ENCODE results near the gene TMEM63A.
"Not testable (repeated sequence)": the region's sequence is repeated elsewhere in the genome, so short reads cannot be mapped to it uniquely, and the experiment has no call there.

Gene TMEM63A

DNA sequence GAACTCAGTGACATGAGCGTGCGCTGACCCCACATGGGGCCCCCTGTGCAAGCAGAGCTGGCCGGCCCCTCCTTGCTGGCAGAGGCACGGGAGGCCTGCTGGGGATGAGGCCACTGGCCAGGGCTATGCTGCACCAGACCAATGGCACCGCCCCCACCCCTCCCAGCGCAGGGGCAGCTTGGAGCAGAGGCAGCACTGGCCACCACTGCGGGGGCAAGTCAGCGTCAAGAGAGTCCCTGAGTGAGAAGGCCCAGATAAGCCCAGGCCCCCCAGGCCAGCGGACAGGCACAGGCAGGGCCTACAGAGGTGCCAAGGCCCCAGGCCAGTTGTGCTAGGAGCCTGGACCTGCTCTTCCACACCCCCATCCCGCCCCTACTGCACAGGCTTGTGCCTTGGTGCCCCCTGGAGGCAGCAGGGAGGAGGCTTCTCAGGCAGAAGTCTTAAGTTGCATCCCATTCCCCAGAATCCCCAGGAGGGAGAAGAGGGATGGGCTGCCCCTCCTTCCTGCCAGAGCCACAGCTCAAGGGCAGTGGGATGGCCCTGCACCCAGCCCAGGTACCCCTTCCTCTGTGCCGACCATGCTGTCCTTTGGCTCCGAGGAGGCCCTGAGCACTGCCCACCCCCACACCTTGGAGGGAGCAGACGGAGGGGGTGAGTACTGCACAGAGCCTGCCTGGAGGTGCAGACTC lies 36.5 kb downstream of the TMEM63A start:
- DNase-seq (ENCODE audit: low read depth in 3 of 3): peak in 1 of 3 donors; percentile 9

DNA sequence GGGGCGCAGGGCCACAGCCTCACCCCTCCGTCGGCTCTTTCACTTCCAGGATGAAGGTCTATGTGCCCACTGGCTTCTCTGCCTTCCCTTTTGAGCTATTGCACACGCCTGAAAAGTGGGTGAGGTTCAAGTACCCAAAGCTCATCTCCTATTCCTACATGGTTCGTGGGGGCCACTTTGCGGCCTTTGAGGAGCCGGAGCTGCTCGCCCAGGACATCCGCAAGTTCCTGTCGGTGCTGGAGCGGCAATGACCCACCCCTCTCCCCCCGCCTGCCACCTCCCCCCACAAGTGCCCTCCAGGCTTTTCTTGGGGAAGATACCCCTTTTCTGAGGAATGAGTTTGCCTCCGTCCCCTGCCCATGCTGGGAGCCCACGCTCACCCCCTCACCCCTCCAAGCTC lies 37.1 kb downstream of the TMEM63A start:
- DNase-seq (ENCODE audit: low read depth in 3 of 3): no peak

DNA sequence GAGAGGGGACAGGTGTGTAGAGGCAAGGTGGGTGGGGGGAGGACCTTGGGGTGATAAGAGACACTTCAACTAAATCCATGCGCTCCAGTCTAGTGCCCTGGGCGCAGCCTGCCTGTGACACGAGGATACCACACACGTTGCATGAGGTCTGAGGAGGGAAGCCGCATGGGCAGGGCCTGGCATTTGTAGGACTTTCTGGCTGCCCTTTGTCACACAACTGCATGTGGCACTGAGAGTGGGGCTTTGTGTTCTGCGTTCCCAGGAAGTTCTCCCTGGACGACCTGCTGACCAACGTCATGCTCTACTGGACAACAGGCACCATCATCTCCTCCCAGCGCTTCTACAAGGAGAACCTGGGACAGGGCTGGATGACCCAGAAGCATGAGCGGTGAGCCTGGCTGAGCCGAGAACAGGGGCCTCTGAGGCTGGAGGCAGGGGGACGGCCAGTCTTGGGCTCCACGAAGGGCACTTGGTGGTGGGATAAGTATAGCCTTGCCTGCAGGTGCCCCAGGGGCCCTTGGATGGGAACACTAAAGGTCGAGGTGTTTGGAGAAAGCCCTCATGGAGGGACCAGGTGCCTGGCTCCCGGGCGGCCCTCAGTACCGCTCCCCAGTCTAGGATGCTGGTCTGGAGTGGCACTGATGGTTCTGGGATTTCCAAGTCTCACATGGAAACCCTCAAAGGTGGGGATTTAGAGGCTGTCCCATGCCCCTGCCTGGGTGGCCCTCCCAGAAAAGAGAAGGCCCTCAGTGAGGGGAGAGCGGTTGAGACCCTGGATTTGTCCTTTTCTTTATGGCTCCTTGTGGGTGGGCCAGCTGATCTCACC lies 37.7 kb downstream of the TMEM63A start:
- no peak for DNase-seq (ENCODE audit: low read depth in 3 of 3)

DNA sequence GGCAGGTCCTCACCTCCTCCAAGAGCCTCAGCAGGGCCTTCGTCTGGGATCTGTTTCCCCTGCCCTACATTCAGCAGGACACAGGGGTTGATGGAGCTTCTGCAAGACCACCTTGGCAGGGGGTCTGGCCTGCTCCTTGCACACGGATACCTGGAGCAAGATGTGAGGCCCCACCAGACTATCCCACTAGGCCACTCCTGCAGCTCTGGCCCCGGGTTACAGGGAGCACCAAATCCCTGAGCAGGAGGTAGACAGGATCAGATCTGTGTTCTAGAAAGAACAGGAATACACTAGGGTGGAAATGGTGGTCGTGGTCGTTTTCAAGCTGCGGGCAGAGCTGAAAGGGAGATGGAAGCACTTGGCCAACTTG lies 38.8 kb downstream of the TMEM63A start:
- no peak for DNase-seq (ENCODE audit: low read depth in 3 of 3)

DNA sequence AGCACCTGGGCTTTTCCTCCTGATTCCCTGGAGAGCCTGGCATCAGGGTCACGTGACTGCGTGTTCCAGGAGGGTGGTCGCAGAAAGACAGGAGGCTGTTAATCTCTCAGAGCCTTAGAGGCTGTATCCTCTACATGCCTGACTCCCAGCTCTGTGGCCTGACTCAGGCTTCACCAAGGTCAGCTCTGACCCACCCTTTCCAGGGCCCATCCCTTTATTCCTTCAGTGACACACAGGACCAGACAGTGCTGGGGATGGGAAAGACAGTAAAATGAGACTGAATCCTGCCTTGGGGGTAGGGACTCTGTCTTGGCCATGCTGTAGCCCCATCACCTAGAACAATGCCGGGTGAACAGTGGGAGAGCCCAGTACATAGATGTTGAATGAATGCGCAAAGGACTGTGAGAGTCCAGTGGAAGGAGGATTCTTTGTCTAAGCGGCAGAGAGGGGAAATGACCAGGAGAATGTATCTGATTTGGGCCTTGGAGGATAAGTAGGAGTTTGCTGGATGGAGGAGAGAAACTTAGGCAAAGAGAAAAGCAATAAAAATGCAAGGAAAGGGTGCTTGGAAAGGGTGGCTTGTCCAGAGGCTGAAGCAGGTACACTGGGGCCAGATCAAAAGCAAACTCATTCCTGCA lies 39.3 kb downstream of the TMEM63A start:
- no peak for DNase-seq (ENCODE audit: low read depth in 3 of 3)

DNA sequence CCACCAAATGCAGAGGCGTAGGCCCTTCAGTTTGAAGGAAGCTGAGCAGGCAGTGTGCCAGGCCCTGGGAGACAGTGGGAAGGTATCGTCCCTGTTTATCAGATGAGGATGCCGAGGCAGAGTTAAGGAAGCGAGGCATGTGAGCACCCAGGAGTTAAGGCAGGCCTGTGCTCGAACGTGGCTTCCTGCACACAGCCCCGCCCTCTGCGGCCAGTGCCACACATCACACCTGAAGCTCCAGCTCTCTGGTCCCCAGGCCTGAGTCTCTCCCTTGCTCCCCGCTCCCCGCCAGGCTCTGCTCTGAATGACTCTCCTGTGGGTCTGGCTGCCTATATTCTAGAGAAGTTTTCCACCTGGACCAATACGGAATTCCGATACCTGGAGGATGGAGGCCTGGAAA lies 40.1 kb downstream of the TMEM63A start:
- no peak for DNase-seq (ENCODE audit: low read depth in 3 of 3)

DNA sequence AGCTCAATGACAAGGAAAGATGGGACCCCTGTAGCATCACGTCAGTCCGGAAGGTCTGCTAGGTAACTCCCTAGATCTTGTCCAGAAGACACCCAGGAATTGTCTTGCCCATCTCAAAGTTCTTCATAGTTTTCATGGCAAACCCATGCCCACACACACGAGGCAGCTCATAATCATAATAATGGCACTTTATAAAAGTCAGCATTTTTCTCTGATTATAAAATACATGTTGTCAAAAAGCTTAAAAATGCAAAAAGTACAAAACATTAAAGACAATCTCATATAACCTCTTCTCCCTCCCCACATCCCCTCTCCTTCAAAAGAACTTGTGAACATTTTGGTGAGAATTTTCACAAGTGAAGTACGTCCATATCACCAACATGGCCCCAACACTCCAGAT lies 41.5 kb downstream of the TMEM63A start:
- no peak for DNase-seq (ENCODE audit: low read depth in 3 of 3)

DNA sequence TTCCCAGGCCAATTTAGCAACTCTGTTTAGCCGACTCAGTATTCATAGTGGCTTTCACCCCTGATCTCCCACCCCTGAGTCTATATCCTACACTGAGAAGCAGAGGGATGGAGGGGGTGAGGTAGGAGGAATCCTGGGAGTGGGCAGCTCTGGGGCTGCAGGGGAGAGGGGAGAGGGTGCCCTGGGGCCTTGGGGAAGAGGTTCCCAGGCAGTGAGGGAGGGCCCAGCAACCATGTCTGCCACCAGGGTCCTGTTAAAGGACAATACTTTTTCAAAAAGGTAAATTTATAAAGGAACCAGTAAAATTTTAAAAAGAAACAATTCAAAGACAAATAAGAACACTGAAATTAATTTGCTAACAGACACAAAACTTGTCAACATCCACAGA lies 42.0 kb downstream of the TMEM63A start:
- DNase-seq (ENCODE audit: low read depth in 3 of 3): no peak

DNA sequence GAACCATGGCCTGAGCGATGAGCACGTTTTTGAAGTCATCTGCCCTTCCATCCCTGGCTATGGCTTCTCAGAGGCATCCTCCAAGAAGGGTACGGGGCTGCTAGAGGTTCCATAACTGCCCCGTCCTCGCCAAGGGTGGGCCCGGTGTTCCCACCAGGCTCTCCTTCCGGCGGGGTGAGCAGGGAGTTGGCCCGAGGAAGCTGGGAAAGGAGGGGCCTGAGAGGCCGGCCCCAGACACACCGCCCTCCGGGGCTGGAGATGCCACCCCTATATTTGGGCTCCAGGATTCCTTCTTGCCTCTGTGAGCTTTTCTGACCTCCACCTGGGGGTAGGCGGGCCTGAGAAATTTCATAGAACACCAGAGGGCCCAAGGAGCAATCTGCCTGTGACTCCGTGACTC lies 43.4 kb downstream of the TMEM63A start:
- no peak for DNase-seq (ENCODE audit: low read depth in 3 of 3)

DNA sequence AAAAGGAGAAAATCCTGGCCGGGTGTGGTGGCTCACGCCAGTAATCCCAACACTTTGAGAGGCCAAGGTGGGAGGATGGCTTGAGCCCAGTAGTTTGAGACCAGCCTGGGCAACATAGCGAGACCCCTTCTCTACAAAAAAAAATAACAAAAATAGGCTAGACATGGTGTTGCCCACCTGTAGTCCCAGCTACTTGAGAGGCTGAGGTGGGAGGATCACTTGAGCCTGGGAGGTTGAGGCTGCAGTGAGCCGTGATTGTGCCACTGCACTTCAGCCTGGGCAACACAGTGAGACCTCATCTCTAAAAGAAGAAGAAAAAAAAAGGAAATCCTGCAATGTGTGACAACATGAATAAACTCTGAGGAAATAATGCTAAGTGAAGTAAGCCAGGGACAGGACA lies 45.9 kb downstream of the TMEM63A start:
- DNase-seq (ENCODE audit: low read depth in 3 of 3): not testable (repeated sequence)

DNA sequence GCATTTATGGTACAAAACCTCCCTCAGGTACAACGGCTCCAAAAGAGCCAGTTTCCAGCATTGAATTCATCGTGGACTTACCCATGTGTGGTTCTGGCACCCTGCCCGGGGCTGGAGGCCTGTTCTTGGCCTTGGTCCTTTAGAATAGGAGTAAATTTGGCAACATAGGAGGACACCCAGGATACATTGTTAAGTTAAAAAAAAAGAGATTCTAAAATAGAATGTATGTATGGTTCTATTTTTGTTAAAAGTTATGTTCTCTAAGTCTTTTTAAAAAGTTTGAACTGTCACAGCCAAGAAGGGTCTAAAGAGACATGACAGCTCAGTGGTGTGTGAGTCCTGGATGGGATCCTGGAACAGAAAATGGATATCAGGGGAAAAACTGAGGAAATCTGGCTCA lies 46.3 kb downstream of the TMEM63A start:
- DNase-seq (ENCODE audit: low read depth in 3 of 3): no peak

DNA sequence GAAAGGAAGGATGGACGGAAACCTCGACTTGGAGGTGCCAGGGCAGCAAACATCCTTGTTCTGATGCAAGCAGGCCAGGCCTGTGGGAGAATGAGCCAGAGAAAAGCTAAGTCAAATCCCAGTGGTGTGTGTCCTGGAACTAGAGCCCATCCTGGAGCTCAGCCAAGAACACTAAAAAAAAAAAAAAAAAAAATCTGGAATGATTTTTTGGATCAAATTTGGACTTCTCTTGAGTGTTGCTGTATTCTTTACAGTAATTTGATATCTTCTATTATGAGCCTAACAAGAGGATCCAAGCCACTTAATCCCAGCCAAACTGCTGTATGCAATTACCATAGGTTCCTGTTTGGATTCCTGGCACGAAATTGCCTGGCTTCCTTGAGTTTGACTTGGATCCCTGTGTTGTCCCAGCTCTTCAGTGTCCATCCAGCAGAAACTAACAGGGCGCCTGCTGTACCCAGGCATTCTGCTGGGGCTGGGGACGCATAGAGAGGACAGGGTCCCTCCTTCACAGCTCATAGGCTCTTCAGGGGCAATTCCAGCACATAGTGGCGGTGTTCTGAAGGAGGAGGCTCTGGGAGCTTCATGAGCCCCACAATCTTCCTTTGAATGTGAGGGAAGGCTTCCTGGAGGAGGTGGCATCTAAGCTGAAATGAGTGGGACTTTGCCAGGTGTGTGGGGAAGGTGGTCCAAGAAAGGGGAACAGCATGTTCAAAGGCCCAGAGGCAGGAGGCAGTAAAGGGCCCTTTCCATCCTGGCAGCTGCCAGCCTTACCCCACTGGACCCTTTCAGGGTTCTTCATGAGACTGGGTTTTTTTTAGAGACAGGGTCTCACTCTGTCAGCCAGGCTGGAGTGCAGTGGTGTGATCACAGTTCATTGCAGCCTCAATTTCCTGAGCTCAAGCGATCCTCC lies 47.5 kb downstream of the TMEM63A start:
- no peak for DNase-seq (ENCODE audit: low read depth in 3 of 3)

DNA sequence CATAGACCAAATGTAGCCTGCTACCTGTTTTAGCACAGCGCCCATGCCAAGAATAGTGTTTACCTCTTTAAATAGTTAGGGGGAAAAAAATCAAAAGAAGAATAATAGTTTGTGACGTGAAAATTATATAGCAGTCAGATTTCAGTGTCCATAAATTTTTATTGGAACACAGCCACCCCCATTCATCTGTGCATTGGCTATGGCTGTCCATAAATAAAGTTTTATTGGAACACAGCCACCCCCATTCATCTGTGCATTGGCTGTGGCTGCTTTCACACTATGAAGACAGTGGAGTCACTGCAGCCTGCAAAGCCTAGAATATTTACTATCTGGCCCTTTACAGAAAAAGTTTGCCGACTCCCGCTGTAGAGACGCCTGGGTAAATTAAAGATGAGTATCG lies 51.3 kb downstream of the TMEM63A start:
- no peak for DNase-seq (ENCODE audit: low read depth in 3 of 3)

DNA sequence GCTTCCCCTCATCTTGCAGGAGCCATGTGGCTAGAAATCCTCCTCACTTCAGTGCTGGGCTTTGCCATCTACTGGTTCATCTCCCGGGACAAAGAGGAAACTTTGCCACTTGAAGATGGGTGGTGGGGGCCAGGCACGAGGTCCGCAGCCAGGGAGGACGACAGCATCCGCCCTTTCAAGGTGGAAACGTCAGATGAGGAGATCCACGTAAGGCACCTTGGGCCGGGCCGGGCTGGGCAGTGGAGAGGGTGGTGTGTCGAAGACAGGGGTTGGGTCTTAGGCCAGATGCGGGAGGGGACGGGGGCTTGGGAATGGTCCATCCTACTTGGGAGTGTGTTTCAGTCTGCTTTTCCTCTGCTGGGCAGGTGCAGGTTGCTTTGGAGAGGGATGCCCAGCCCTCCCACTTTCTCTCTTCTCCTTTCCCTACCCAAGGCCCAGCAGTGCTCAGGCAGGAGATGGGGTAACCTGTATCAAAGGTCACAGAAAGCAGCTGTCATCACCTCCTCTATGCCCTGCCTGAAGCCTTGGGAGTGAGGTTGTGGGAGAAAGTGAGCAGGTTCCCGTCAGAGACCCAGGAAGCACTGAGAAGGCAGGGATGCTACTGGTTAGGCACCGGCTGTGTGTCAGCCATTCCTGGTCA lies 53.4 kb downstream of the TMEM63A start:
- DNase-seq (ENCODE audit: low read depth in 3 of 3): no peak

DNA sequence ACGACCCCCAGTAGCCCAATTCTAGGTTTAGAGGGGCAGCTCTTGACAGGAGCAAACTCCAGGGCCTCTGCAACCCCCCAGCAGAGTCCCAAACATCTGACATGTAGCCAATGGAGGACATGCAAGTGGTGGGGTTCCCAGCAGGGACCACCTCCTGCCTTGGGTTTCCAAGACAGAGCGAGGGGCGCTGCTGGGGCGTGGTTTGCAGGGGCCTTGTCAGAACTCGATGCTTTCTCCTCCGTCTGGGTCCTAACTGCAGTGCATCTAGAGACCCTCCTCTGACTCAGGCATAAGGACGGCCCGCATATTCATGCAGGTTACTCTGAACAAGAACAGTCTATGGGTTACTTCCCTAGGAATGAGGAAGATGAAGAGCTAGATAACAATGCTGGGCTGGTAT lies 55.1 kb downstream of the TMEM63A start:
- no peak for DNase-seq (ENCODE audit: low read depth in 3 of 3)

DNA sequence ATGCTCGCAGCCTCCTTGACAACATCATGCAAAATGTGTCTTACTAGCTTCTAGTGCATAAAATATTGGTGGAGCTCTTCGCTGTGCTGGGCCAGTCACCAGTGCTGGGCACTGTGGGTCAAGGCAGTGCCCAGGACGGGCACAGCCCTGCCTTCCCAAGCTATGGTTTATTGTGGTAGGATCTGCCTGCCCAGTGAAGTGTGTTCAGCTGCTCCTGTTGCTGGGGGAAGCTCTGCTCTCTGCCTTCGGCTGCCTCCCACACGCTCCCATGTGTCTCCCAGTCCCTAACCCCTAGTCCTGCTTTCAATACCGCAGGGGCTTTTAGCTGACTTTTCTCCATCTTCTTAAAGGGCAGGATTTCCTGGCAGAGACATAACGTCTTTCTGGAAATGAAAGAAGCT lies 56.6 kb downstream of the TMEM63A start:
- DNase-seq (ENCODE audit: low read depth in 3 of 3): no peak

DNA sequence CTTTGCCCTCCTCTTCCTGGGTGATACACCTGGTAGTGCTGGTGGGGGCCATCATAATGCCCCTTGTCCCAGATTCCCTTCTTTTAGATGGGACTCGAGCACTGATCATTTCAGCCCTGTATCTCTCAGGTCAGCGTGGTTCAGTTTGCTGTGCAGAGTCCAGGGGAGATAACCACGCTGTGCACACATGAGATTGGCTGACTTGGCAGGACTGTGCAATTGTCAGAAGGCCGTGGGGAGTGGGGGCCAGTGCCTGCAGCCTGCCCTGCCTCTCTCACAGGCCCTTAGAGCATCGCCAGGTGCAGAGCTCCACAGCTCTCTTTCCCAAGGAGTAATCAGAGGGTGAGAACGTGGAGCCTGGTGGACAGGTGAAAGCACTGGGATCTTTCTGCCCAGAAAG lies 57.1 kb downstream of the TMEM63A start:
- DNase-seq (ENCODE audit: low read depth in 3 of 3): no peak

DNA sequence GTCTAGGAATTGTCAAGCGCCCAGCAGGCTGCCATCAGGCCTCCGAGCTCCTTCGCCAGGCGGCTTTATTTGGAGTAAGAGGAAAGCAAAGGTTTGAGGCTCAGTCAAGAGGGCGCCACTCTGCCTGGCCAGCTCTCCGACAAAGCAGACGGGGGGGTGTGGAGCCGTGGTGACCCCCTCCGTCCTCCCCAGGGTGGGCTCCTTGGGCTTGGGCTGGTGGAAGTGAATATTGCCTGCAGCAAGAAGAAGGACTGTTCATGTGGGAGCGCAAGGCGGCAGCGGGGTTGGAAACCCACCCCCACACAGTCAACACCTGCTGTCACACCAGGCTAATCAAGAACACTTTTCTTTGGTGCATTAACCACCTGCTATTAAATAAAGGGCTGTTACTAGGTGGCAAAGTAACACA lies 57.6 kb downstream of the TMEM63A start:
- DNase-seq (ENCODE audit: low read depth in 3 of 3): no peak

DNA sequence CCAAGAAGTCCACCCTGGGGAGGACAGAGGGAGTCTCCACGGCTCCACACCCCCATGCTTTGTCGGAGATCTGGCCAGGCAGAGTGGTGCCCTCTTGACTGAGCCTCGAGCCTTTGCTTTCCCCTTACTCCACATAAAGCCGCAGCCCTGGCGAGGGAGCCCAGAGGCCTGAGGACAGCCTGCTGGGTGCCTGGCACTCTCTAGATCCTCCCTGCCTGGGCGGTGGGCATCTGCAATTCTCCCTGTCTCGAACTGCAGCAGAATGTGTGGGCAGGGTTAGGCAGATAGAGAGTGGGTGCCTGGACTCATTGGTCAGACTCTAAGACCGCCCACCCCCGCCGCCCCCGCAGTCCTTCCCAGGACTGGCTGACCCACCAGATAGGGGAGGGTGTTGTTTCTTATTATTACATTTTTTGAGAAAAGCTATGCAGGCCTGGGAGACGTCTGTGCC lies 58.3 kb downstream of the TMEM63A start:
- no peak for DNase-seq (ENCODE audit: low read depth in 3 of 3)

DNA sequence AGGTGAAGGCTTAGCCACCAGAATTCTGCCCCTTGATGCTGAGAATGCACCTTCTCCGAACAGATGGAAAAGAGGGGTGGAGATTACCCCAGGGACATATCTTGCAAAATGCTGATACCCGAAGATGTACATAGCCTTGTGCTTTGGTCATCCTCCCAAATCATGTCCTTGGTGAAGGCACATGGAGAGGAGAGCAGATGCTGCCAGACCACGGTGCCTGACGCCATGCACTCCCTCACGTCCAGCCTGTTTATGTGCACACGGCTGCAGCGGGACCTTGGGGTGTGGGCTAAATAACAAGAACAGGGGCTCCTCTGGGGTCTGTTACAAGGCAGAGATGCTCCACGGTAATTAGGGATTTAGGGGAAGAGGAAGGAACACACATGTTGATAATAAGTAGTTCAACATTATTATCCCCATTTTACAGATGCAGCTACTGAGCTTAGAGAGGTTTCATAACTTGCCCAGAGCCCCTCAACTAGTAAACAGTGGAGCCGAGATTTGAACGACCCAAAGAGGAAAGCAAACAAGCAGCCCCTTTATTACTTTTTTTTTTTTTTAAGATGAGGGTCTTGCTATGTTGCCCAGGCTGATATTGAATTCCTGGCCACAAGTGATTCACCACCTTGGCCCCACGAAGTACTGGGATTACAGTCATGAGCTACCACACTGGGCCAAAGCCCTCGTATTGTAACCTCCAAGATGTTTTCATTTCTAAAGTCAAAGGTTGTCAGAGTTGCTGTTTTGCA lies 59.4 kb downstream of the TMEM63A start:
- no peak for DNase-seq (ENCODE audit: low read depth in 3 of 3)

Measured in stimulated activated CD4-positive, alpha-beta T cell treated with anti-CD3 and anti-CD28 coated beads, TNF-alpha, amount 100 ng/mL, for 48 hours (primary cell).